Epithelial cell of prostate (primary cell): ENCODE measurements around the gene ASB8.
"Not testable (repeated sequence)": the region's sequence is repeated elsewhere in the genome, so short reads cannot be mapped to it uniquely, and the experiment has no call there.

ENCODE experiments used
- DNase-seq: peaks from one replicate; pipeline ENCODE4 v3.0.0-alpha.2; 2011; ENCODE audit warnings: low read depth, low spot score
- H3K27ac ChIP-seq: fragments of 450-650 bp; 2 replicates; pipeline ENCODE4 v1.5.1; 2017; ENCODE audit warnings: mild to moderate bottlenecking

Gene ASB8

GRCh38 chr12:48183876-48184548 is 26.7 kb upstream of the ASB8 start:
- no peak overlapping the region for H3K27ac ChIP-seq
- no peak for DNase-seq

GRCh38 chr12:48183091-48183875 is 26.0 kb upstream of the ASB8 start, which contains the start of gene CCDC184:
Gene CCDC184, plus strand, starts transcription at chr12:48183644. Its CDS starts 479 bp downstream, at chr12:48184123.
- no peak within 1 kb of the TSS for H3K27ac ChIP-seq
- no peak for DNase-seq

- H3K27ac ChIP-seq = no peak overlapping the region
- no peak for DNase-seq
Observed at GRCh38 chr12:48182631-48183030, 25.3 kb upstream of the ASB8 start.

- no peak overlapping the region for H3K27ac ChIP-seq
- no peak for DNase-seq
Observed at GRCh38 chr12:48180857-48181495, 23.7 kb upstream of the ASB8 start.

- DNase-seq = no peak
- H3K27ac ChIP-seq = no peak overlapping the region
Observed at GRCh38 chr12:48180424-48180823, 23.1 kb upstream of the ASB8 start.

- no peak overlapping the region for H3K27ac ChIP-seq
- DNase-seq = no peak
Observed at GRCh38 chr12:48179466-48179865, 22.2 kb upstream of the ASB8 start.

- no peak overlapping the region for H3K27ac ChIP-seq
- no peak for DNase-seq
Observed at GRCh38 chr12:48177982-48178381, 20.7 kb upstream of the ASB8 start.

- no peak overlapping the region for H3K27ac ChIP-seq
- DNase-seq = no peak
Observed at GRCh38 chr12:48176417-48176751, 19.1 kb upstream of the ASB8 start.

- no peak overlapping the region for H3K27ac ChIP-seq
- no peak for DNase-seq
Observed at GRCh38 chr12:48175613-48176416, 18.5 kb upstream of the ASB8 start.

- DNase-seq = no peak
Observed at GRCh38 chr12:48169011-48169410, 11.7 kb upstream of the ASB8 start.

GRCh38 chr12:48165089-48165981 is 8.0 kb upstream of the ASB8 start:
- H3K27ac ChIP-seq = no peak overlapping the region
- DNase-seq = no peak

More at GRCh38 chr12:48169011-48169410, 11.7 kb upstream of the ASB8 start:
- H3K27ac ChIP-seq = no peak overlapping the region

GRCh38 chr12:48164451-48164850 is 7.1 kb upstream of the ASB8 start:
- DNase-seq = no peak
- H3K27ac ChIP-seq = no peak overlapping the region

- DNase-seq = no peak
- H3K27ac ChIP-seq = no peak overlapping the region
Observed at GRCh38 chr12:48163150-48163747, 5.9 kb upstream of the ASB8 start.

GRCh38 chr12:48160807-48161206 is 3.5 kb upstream of the ASB8 start:
- no peak for DNase-seq
- H3K27ac ChIP-seq = no peak overlapping the region

GRCh38 chr12:48160046-48160445 is 2.7 kb upstream of the ASB8 start:
- no peak overlapping the region for H3K27ac ChIP-seq
- no peak for DNase-seq

GRCh38 chr12:48157889-48158370 is 615 bp upstream of the ASB8 start:
- no peak for DNase-seq

GRCh38 chr12:48156652-48157017 is 680 bp downstream of the ASB8 start:
- DNase-seq = no peak
- peak overlapping the region; percentile 40 for H3K27ac ChIP-seq

More at GRCh38 chr12:48157889-48158370, 615 bp upstream of the ASB8 start:
- H3K27ac ChIP-seq = peak overlapping the region; percentile 40

GRCh38 chr12:48155786-48156185 is 1.5 kb downstream of the ASB8 start:
- DNase-seq, H3K27ac ChIP-seq: not testable (repeated sequence)
